HG02885 (cell line): ENCODE data around the gene IGSF9B.
"Not testable (repeated sequence)": the region's sequence is repeated elsewhere in the genome, so short reads cannot be mapped to it uniquely, and the experiment has no call there.

Experiments
- ATAC-seq: cut with Tn5 transposase; IDR thresholded peaks from one replicate; pipeline ENCODE4 v1.9.1; 2021; ENCODE audit warnings: mild to moderate bottlenecking; ENCODE audit not compliant: unreplicated experiment, poor library complexity

The IGSF9B gene

GRCh38 chr11:133956650-133957633 is at the start of gene IGSF9B:
IGSF9B (minus strand) TSS chr11:133956968; CDS start chr11:133956754, 214 bp downstream.
- peak; percentile 99 for ATAC-seq

GRCh38 chr11:134004496-134005172 is 47.9 kb upstream of the IGSF9B start:
- no peak for ATAC-seq

- ATAC-seq: no peak
These were observed 47.2 kb upstream of the IGSF9B start for GRCh38 chr11:134003792-134004495.

- ATAC-seq: not testable (repeated sequence)
These were observed 46.1 kb upstream of the IGSF9B start for GRCh38 chr11:134002819-134003218.

GRCh38 chr11:134002338-134002737 is 45.6 kb upstream of the IGSF9B start:
- ATAC-seq: not testable (repeated sequence)

GRCh38 chr11:134001596-134001995 is 44.8 kb upstream of the IGSF9B start:
- no peak for ATAC-seq

- no peak for ATAC-seq
These were observed 44.3 kb upstream of the IGSF9B start for GRCh38 chr11:134001088-134001487.

- no peak for ATAC-seq
These were observed 42.6 kb upstream of the IGSF9B start for GRCh38 chr11:133999355-133999754.

GRCh38 chr11:133997554-133997953 is 40.8 kb upstream of the IGSF9B start:
- ATAC-seq: no peak

- ATAC-seq: no peak
These were observed 39.9 kb upstream of the IGSF9B start for GRCh38 chr11:133996671-133997070.

- peak; percentile 63 for ATAC-seq
These were observed 38.3 kb upstream of the IGSF9B start for GRCh38 chr11:133995066-133995465.

GRCh38 chr11:133993921-133994320 is 37.2 kb upstream of the IGSF9B start:
- ATAC-seq: no peak

- ATAC-seq: no peak
These were observed 36.3 kb upstream of the IGSF9B start for GRCh38 chr11:133993107-133993506.

- ATAC-seq: no peak
These were observed 35.4 kb upstream of the IGSF9B start for GRCh38 chr11:133992121-133992520.

- no peak for ATAC-seq
These were observed 34.3 kb upstream of the IGSF9B start for GRCh38 chr11:133991101-133991500.

- ATAC-seq: no peak
These were observed 33.7 kb upstream of the IGSF9B start for GRCh38 chr11:133990501-133990900.

- ATAC-seq: no peak
These were observed 32.1 kb upstream of the IGSF9B start for GRCh38 chr11:133988686-133989410.

- ATAC-seq: no peak
These were observed 30.4 kb upstream of the IGSF9B start for GRCh38 chr11:133987171-133987570.

GRCh38 chr11:133985981-133986944 is 29.5 kb upstream of the IGSF9B start:
- ATAC-seq: no peak
